ENCODE data around the gene DDX42.

DNA sequence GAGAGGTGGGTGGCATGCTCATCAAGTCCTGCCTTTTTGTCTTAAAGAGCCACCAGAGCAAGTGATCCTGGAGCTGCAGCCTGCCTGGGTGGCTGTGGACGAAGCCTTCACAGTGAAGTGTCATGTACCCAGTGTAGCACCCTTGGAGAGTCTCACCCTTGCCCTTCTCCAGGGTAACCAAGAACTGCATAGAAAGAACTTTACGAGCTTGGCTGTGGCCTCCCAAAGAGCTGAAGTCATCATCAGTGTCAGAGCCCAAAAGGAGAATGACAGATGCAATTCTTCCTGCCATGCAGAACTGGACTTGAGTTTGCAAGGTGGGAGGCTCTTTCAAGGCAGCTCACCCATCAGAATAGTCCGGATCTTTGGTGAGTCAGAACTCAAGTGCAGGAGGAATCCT lies 85.3 kb downstream of the DDX42 start:
- TF ChIP-seq, protein P1, sequence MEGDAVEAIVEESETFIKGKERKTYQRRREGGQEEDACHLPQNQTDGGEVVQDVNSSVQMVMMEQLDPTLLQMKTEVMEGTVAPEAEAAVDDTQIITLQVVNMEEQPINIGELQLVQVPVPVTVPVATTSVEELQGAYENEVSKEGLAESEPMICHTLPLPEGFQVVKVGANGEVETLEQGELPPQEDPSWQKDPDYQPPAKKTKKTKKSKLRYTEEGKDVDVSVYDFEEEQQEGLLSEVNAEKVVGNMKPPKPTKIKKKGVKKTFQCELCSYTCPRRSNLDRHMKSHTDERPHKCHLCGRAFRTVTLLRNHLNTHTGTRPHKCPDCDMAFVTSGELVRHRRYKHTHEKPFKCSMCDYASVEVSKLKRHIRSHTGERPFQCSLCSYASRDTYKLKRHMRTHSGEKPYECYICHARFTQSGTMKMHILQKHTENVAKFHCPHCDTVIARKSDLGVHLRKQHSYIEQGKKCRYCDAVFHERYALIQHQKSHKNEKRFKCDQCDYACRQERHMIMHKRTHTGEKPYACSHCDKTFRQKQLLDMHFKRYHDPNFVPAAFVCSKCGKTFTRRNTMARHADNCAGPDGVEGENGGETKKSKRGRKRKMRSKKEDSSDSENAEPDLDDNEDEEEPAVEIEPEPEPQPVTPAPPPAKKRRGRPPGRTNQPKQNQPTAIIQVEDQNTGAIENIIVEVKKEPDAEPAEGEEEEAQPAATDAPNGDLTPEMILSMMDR (IDR thresholded peaks at IDR 0.05), result no peak
- TF ChIP-seq POLR2AphosphoS5 (IDR thresholded peaks at IDR 0.05; ENCODE audit: insufficient read depth in 1 of 2, low read depth in 1 of 2), result no peak
- no peak for TF ChIP-seq POLR2A (IDR thresholded peaks at IDR 0.05)

All from vagina (tissue), 2 donors.